Liver (tissue), 9 donors: ENCODE measurements around the gene PIGT. TPM values are rescaled to one million over a fixed set of nuclear protein-coding genes. Genes with fewer than 3 reads are reported as not detected.

Source experiments
- DNase-seq: peaks from one replicate; pipeline ENCODE4 v3.0.0-alpha.2; 2017; ENCODE audit warnings: low spot score
- H3K27ac ChIP-seq, 2 donors: one replicate each; pipeline ENCODE4 v1.7.0; 2013; ENCODE audit warnings: inconsistent platforms in 2 of 2, low read length in 2 of 2, control low read depth in 1 of 2, low read depth in 1 of 2, mild to moderate bottlenecking in 1 of 2
- H3K27me3 ChIP-seq, 4 donors: one replicate each; pipeline versions ENCODE4 v1.6.1 to v1.7.0; 2013; ENCODE audit warnings: low read length in 3 of 4, inconsistent platforms in 1 of 4, mild to moderate bottlenecking in 1 of 4, moderate library complexity in 1 of 4; ENCODE audit not compliant: control insufficient read depth in 4 of 4, insufficient read depth in 4 of 4
- H3K36me3 ChIP-seq, 4 donors: one replicate each; pipeline versions ENCODE4 v1.6.1 to v1.7.0; 2013; ENCODE audit warnings: low read length in 3 of 4, mild to moderate bottlenecking in 3 of 4, low read depth in 1 of 4, moderate library complexity in 1 of 4; ENCODE audit not compliant: control insufficient read depth in 4 of 4, insufficient read depth in 3 of 4
- H3K4me1 ChIP-seq, 4 donors: one replicate each; pipeline versions ENCODE4 v1.6.1 to v1.7.0; 2013; ENCODE audit warnings: low read length in 3 of 4, mild to moderate bottlenecking in 3 of 4, moderate library complexity in 1 of 4; ENCODE audit not compliant: control insufficient read depth in 4 of 4, insufficient read depth in 4 of 4
- H3K4me3 ChIP-seq, 3 donors: one replicate each; pipeline versions ENCODE4 v1.6.1 to v1.7.0; 2013; ENCODE audit warnings: low read length in 3 of 3, control low read depth in 1 of 3, low read depth in 1 of 3, mild to moderate bottlenecking in 1 of 3
- H3K9ac ChIP-seq, 2 donors: one replicate each; pipeline ENCODE4 v1.7.0; 2013; ENCODE audit warnings: low read length in 2 of 2, mild to moderate bottlenecking in 2 of 2, moderate library complexity in 2 of 2, control low read depth in 1 of 2, low read depth in 1 of 2
- H3K9me3 ChIP-seq, 4 donors: one replicate each; pipeline versions ENCODE4 v1.6.1 to v1.7.0; 2013; ENCODE audit warnings: low read length in 3 of 4; ENCODE audit not compliant: control insufficient read depth in 4 of 4
- ATF3 ChIP-seq: IDR thresholded peaks from 2 replicates; pipeline ENCODE4 v1.6.1; 2016; ENCODE audit warnings: antibody characterized with exemption
- CTCF ChIP-seq: fragments of 150-350 bp; IDR thresholded peaks from 2 replicates; pipeline ENCODE4 v1.5.1; 2017; ENCODE audit warnings: improper control_type of control experiment, low read depth, low read length; ENCODE audit not compliant: missing input control
- EGR1 ChIP-seq, 2 donors: IDR thresholded peaks; 2 replicates each; pipeline ENCODE4 v1.6.1; 2016 to 2018; ENCODE audit warnings: antibody characterized with exemption in 2 of 2, low read depth in 2 of 2
- FOXA1 ChIP-seq: IDR thresholded peaks from 2 replicates; pipeline ENCODE4 v1.6.1; 2016; ENCODE audit warnings: antibody characterized with exemption
- FOXA2 ChIP-seq: IDR thresholded peaks from 2 replicates; pipeline ENCODE4 v1.6.1; 2016; ENCODE audit warnings: antibody characterized with exemption
- GABPA ChIP-seq, 2 donors: IDR thresholded peaks in 1 of 2; conservative IDR thresholded peaks in 1 of 2; 2 replicates each; pipeline ENCODE4 v1.6.1; 2016; ENCODE audit warnings: antibody characterized with exemption in 2 of 2, mild to moderate bottlenecking in 1 of 2, moderate library complexity in 1 of 2
- HNF4A ChIP-seq, 2 donors: conservative IDR thresholded peaks; 2 replicates each; pipeline ENCODE4 v1.6.1; 2016; ENCODE audit warnings: antibody characterized with exemption in 2 of 2, mild to moderate bottlenecking in 2 of 2
- HNF4G ChIP-seq: IDR thresholded peaks from 2 replicates; pipeline ENCODE4 v1.6.1; 2016; ENCODE audit warnings: antibody characterized with exemption
- JUND ChIP-seq, 2 donors: IDR thresholded peaks; 2 replicates each; pipeline ENCODE4 v1.6.1; 2016; ENCODE audit warnings: antibody characterized with exemption in 2 of 2
- NR2F2 ChIP-seq: IDR thresholded peaks from 2 replicates; pipeline ENCODE4 v1.6.1; 2016; ENCODE audit warnings: antibody characterized with exemption
- RAD21 ChIP-seq, 2 donors: IDR thresholded peaks; 2 replicates each; pipeline ENCODE4 v1.6.1; 2016; ENCODE audit warnings: antibody characterized with exemption in 2 of 2, mild to moderate bottlenecking in 2 of 2
- REST ChIP-seq: IDR thresholded peaks from 2 replicates; pipeline ENCODE4 v1.6.1; 2016; ENCODE audit warnings: antibody characterized with exemption, mild to moderate bottlenecking
- SP1 ChIP-seq: IDR thresholded peaks from 2 replicates; pipeline ENCODE4 v1.6.1; 2018; ENCODE audit warnings: antibody characterized with exemption, mild to moderate bottlenecking
- TAF1 ChIP-seq: conservative IDR thresholded peaks from 2 replicates; pipeline ENCODE4 v1.6.1; 2016; ENCODE audit warnings: antibody characterized with exemption, mild to moderate bottlenecking
- YY1 ChIP-seq: IDR thresholded peaks from 2 replicates; pipeline ENCODE4 v1.6.1; 2016; ENCODE audit warnings: antibody characterized with exemption, mild to moderate bottlenecking
- ZBTB33 ChIP-seq: IDR thresholded peaks from 2 replicates; pipeline ENCODE4 v1.6.1; 2016; ENCODE audit warnings: antibody characterized with exemption
- WGBS: extraction: QIAGEN DNeasy Blood & Tissue Kit; methylation state at CpG from one replicate; pipeline ENCODE4 v1.1.7; 2013; 5-methylcytosine and 5-hydroxymethylcytosine counted together
- polyA plus RNA-seq, 2 donors: library from polyadenylated mRNA; stranded (reverse) in 1 of 2; unstranded in 1 of 2; fragments of 200-250 nt in 1 of 2; fragments of >200 nt in 1 of 2; fragmentation: Nextera tagmentation in 1 of 2; extraction: Ambion mirVana in 1 of 2; gene quantifications; one replicate each; pipeline versions ENCODE4 v1.2.1 to v1.2.3, GENCODE V29; 2013 to 2015
- total RNA-seq, 2 donors: library from RNA; depleted of rRNA; stranded (reverse); fragments of >200 nt; gene quantifications; one replicate each; pipeline ENCODE4 v1.2.3, GENCODE V29; 2014
- donor health status: healthy.
- donor health status: healthy.
- donor health status: healthy.
- donor health status: healthy.
- donor health status: healthy.

Gene PIGT
- total and polyA plus RNA-seq, 4 donors, result 14.4 to 64.5 (median 34.1) TPM

- Histone ChIP-seq H3K27me3 (no peaks in the 10 kb centered on the region), H3K4me1 (peaks cover 0 to 9% (median 3%) of the 10 kb centered on the region in 4 donors), H3K36me3 (peaks cover 24 to 55% (median 39%) of the 10 kb centered on the region in 4 donors), H3K27ac (no peak overlapping the region), H3K4me3 (no peak overlapping the region), H3K9ac (no peak overlapping the region), H3K9me3 (no peaks in the 10 kb centered on the region)
- no peak for DNase-seq
- 97% methylated on average over 2 of the region's 2 CpGs for WGBS
- TF ChIP-seq REST (no peak), ZBTB33 (no peak), CTCF (no peak), JUND (IDR thresholded peaks at IDR 0.05) (no peak), YY1 (no peak), FOXA1 (no peak), ATF3 (no peak)
Measured at GRCh38 chr20:45423700-45424099, 7.8 kb downstream of the PIGT start.

- Histone ChIP-seq H3K27ac (no peak overlapping the region), H3K4me3 (no peak overlapping the region), H3K4me1 (no peaks in the 10 kb centered on the region), H3K27me3 (no peaks in the 10 kb centered on the region), H3K9ac (no peak overlapping the region), H3K36me3 (peaks cover 21 to 45% (median 37%) of the 10 kb centered on the region in 4 donors), H3K9me3 (no peaks in the 10 kb centered on the region)
- TF ChIP-seq YY1, result no peak
- TF ChIP-seq CTCF, result no peak
- no peak for TF ChIP-seq REST
- TF ChIP-seq SP1, result no peak
- TF ChIP-seq GABPA (IDR thresholded peaks at IDR 0.05 in 1 of 2, conservative IDR thresholded peaks at IDR 0.05 in 1 of 2), result no peak
- no peak for TF ChIP-seq HNF4G
- no peak for TF ChIP-seq FOXA1
- no peak for TF ChIP-seq TAF1
- no peak for TF ChIP-seq JUND (IDR thresholded peaks at IDR 0.05)
- no peak for TF ChIP-seq EGR1 (IDR thresholded peaks at IDR 0.05; ENCODE audit: low read depth in 2 of 2)
- no peak for TF ChIP-seq FOXA2
- TF ChIP-seq NR2F2, result no peak
- TF ChIP-seq RAD21 (IDR thresholded peaks at IDR 0.05), result no peak
- TF ChIP-seq HNF4A (conservative IDR thresholded peaks at IDR 0.05), result no peak
- TF ChIP-seq ATF3, result no peak
- 97% methylated on average over 17 of the region's 17 CpGs for WGBS
- DNase-seq, result no peak
Measured at GRCh38 chr20:45425561-45425960, 9.6 kb downstream of the PIGT start.
